ENCODE data around the gene CBL. TPM values are rescaled to one million over a fixed set of nuclear protein-coding genes. Genes with fewer than 3 reads are reported as not detected.

The CBL gene
- polyA plus RNA-seq, 1 of the 3 experiments (the other 2 are of a cell fraction) = 9.5 TPM

DNA sequence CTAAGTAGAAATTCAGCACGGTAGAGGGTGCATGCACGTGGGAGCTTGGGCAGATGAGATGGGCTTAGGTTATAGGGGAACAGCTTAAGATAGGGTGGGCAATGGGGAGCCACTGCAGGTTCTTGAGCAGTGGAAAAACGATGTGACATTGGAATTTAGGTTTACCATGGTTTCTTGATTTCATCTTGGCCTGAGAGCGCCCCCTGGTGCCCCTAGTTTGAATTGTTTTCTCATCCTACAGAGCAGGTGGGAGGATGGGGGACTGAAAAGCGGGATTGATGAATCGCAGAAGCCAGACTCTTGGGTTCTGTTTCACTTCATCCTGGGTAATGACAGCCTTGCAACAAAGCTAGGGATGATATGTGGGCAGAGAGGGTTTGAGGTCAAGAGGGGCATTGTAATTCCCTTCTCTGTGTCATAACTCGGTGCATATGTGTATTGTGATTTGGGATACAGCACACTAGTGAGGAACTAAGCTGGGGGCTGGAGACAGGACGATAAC lies 117.4 kb downstream of the CBL start:
- Histone ChIP-seq H3K27ac (ENCODE audit: low read depth in 2 of 2, low read length in 1 of 2) (no peak overlapping the region), H4K20me1 (ENCODE audit: insufficient read depth) (no peaks in the 10 kb centered on the region), H3K79me2 (ENCODE audit: insufficient read depth) (no peaks in the 10 kb centered on the region), H3K9me3 (no peaks in the 10 kb centered on the region), H3K9me2 (no peaks in the 10 kb centered on the region), H2AFZ (ENCODE audit: low read depth) (no peak overlapping the region), H3K4me3 (ENCODE audit: low read depth in 2 of 2, low read length in 1 of 2) (peak overlapping the region in 1 of 2 experiments; percentile 31; a peak in 1 of 4 replicates), H3K4me1 (ENCODE audit: control insufficient read depth in 1 of 2, insufficient read depth in 2 of 2, low read depth in 1 of 2, low read length in 1 of 2) (peaks cover 0 to 11% of the 10 kb centered on the region in 2 experiments; a peak in 1 of 4 replicates), H3K27me3 (ENCODE audit: insufficient read depth) (no peaks in the 10 kb centered on the region), H3K36me3 (replicated peaks in 1 of 2; ENCODE audit: control insufficient read depth in 1 of 2, insufficient read depth in 2 of 2, low read length in 1 of 2) (no peaks in the 10 kb centered on the region), H3K9ac (no peak overlapping the region), H3F3A (replicated peaks; ENCODE audit: insufficient read depth) (peaks cover 4% of the 10 kb centered on the region), H3K4me2 (no peak overlapping the region)
- CTCF ChIA-PET = interaction anchor here (0.6 to 8.9 kb wide), 80 partner anchors 9 to 296 kb away, joined by 3 to 106 read pairs (median 4); partner anchors contain the start of genes C1QTNF5, C2CD2L, CBL and NLRX1
- WGBS (ENCODE audit: low lambda C conversion rate) = 15% methylated on average over 8 of the region's 8 CpGs
- POLR2A ChIA-PET = interaction anchor here (0.9 to 1.6 kb wide), 3 partner anchors 14 to 238 kb away, joined by 3 to 8 read pairs (median 7); a partner anchor contains a TSS
- peak; percentile 86 for DNase-seq
- TF ChIP-seq SMC3 (IDR thresholded peaks at IDR 0.05; ENCODE audit: low read depth, low read length) (peak; percentile 61), EP300 (IDR thresholded peaks at IDR 0.05; ENCODE audit: borderline replicate concordance in 1 of 2, low read depth in 1 of 2, low read length in 1 of 2) (peak in 1 of 2 experiments; percentile 69; a peak in 2 of 4 replicates), FOXM1 (IDR thresholded peaks at IDR 0.05; ENCODE audit: low read depth) (no peak), SIN3A (IDR thresholded peaks at IDR 0.05; ENCODE audit: borderline replicate concordance, low read depth, low read length) (0 out of 2 replicates have a peak, but pooled peaks have one; percentile 17), TCF12 (IDR thresholded peaks at IDR 0.05) (peak; percentile 91), RAD21 (IDR thresholded peaks at IDR 0.05; ENCODE audit: low read length) (peak; percentile 85), MXI1 (IDR thresholded peaks at IDR 0.05; ENCODE audit: low read depth, low read length) (no peak), FOSL2 (IDR thresholded peaks at IDR 0.05; ENCODE audit: borderline replicate concordance, low read depth) (no peak), RCOR1 (IDR thresholded peaks at IDR 0.05; ENCODE audit: low read length) (peak; percentile 69), POLR2AphosphoS5 (IDR thresholded peaks at IDR 0.05; ENCODE audit: low read depth, low read length) (peak; percentile 53; the same call in 1 of the 2 replicates), GATA2 (CRISPR knock-in tag; IDR thresholded peaks at IDR 0.05) (0 out of 2 replicates have a peak, but pooled peaks have one; percentile 23), RFX5 (IDR thresholded peaks at IDR 0.05; ENCODE audit: low read length) (no peak), TEAD4 (IDR thresholded peaks at IDR 0.05; ENCODE audit: borderline replicate concordance, insufficient read depth) (no peak), CHD2 (IDR thresholded peaks at IDR 0.05; ENCODE audit: low read length, partially characterized antibody) (peak; percentile 47)
- TF ChIP-seq, protein P1, sequence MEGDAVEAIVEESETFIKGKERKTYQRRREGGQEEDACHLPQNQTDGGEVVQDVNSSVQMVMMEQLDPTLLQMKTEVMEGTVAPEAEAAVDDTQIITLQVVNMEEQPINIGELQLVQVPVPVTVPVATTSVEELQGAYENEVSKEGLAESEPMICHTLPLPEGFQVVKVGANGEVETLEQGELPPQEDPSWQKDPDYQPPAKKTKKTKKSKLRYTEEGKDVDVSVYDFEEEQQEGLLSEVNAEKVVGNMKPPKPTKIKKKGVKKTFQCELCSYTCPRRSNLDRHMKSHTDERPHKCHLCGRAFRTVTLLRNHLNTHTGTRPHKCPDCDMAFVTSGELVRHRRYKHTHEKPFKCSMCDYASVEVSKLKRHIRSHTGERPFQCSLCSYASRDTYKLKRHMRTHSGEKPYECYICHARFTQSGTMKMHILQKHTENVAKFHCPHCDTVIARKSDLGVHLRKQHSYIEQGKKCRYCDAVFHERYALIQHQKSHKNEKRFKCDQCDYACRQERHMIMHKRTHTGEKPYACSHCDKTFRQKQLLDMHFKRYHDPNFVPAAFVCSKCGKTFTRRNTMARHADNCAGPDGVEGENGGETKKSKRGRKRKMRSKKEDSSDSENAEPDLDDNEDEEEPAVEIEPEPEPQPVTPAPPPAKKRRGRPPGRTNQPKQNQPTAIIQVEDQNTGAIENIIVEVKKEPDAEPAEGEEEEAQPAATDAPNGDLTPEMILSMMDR (IDR thresholded peaks at IDR 0.05) = peak; percentile 83
- TF ChIP-seq, protein P2, sequence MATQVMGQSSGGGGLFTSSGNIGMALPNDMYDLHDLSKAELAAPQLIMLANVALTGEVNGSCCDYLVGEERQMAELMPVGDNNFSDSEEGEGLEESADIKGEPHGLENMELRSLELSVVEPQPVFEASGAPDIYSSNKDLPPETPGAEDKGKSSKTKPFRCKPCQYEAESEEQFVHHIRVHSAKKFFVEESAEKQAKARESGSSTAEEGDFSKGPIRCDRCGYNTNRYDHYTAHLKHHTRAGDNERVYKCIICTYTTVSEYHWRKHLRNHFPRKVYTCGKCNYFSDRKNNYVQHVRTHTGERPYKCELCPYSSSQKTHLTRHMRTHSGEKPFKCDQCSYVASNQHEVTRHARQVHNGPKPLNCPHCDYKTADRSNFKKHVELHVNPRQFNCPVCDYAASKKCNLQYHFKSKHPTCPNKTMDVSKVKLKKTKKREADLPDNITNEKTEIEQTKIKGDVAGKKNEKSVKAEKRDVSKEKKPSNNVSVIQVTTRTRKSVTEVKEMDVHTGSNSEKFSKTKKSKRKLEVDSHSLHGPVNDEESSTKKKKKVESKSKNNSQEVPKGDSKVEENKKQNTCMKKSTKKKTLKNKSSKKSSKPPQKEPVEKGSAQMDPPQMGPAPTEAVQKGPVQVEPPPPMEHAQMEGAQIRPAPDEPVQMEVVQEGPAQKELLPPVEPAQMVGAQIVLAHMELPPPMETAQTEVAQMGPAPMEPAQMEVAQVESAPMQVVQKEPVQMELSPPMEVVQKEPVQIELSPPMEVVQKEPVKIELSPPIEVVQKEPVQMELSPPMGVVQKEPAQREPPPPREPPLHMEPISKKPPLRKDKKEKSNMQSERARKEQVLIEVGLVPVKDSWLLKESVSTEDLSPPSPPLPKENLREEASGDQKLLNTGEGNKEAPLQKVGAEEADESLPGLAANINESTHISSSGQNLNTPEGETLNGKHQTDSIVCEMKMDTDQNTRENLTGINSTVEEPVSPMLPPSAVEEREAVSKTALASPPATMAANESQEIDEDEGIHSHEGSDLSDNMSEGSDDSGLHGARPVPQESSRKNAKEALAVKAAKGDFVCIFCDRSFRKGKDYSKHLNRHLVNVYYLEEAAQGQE (IDR thresholded peaks at IDR 0.05; ENCODE audit: low read depth, low read length) = no peak
- TF ChIP-seq, protein P3, sequence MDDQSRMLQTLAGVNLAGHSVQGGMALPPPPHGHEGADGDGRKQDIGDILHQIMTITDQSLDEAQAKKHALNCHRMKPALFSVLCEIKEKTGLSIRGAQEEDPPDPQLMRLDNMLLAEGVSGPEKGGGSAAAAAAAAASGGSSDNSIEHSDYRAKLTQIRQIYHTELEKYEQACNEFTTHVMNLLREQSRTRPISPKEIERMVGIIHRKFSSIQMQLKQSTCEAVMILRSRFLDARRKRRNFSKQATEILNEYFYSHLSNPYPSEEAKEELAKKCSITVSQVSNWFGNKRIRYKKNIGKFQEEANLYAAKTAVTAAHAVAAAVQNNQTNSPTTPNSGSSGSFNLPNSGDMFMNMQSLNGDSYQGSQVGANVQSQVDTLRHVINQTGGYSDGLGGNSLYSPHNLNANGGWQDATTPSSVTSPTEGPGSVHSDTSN (IDR thresholded peaks at IDR 0.05) = peak; percentile 72
- TF ChIP-seq, protein P4, sequence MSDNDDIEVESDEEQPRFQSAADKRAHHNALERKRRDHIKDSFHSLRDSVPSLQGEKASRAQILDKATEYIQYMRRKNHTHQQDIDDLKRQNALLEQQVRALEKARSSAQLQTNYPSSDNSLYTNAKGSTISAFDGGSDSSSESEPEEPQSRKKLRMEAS (IDR thresholded peaks at IDR 0.05; ENCODE audit: low read depth) = peak; percentile 31; the same call in 1 of the 2 replicates
